ENCODE measurements around the gene ITGA7.
A peak's percentile ranks its signal among the peaks of the same experiment; 100 is the strongest.

Gene ITGA7

DNA sequence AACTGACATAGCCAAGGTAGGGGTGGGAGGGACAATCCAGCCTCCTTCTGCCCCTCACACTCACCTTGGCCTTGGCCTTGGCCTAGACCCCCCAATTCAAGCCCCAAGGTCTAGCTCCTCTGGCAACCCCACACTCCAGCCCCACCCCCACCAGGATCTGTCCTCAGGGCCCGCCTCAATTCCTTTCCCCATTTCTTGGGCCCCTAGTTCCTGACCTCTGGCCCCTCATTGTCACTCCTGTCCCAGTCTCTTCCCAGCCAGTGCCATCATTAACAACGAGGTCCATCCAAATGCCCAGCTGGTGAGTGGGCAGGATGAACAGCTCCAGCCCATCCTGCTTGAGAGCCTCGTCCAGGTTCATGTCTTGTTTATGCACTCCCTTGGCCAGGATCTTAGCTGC lies 28.4 kb upstream of the ITGA7 start:
- DNase-seq: no peak

DNA sequence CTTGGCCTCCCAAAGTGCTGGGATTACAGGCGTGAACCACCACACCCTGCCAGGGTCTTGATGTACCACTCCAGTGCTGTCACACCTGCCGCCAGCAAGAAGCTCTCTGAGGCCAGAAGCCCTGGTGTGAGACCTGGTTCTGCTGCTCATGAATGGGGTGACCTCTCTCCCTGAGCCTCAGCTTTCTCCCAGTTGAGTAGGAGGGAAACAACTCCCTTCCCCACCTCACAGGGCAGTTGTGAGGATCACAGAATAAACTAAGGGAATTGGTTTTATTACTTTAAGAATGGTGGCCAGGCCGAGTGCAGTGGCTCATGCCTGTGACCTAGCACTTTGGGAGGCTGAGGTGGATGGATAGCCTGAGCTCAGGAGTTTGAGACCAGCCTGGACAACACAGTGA lies 26.9 kb upstream of the ITGA7 start:
- DNase-seq: no peak

DNA sequence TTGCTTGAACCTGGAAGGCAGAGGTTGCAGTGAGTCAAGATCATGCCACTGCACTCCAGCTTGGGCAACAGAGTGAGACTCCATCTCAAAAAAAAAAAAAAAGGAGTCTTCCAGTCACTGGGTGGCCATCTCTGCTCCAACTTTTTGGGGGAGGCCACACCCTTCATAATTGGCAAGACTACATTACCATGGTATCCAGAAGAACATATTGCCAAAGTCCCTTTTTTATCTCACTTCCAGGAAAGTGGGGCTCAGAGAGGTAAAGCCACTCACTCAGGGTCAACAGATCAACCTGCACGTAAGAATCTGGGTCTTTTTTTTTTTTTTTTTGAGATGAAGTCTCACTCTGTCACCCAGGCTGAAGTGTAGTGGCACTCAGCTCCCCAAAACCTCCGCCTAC lies 26.2 kb upstream of the ITGA7 start:
- no peak for DNase-seq

DNA sequence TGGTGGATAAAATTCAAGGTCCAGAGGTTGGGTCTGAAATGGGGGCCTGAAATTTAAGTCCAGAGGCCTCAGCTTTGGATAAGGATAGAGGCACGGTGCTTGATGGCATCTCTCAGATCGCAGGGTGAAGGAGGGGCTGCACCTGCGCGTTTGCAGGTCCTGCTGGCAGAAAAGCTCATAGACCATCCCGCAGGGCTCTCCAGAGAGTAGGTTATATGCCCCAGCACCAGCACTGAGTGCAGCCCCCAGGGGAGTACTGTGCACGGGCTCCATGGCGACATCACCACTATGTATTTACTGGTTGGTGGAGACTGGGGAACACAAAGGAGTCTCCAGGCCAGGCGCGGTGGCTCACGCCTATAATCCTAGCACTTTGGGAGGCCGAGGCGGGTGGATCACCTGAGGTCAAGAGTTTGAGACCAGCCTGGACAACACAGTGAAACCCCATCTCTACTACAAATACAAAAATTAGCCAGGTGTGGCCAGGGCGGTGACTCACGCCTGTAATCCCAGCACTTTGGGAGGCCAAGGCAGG lies 25.4 kb upstream of the ITGA7 start:
- DNase-seq: no peak

DNA sequence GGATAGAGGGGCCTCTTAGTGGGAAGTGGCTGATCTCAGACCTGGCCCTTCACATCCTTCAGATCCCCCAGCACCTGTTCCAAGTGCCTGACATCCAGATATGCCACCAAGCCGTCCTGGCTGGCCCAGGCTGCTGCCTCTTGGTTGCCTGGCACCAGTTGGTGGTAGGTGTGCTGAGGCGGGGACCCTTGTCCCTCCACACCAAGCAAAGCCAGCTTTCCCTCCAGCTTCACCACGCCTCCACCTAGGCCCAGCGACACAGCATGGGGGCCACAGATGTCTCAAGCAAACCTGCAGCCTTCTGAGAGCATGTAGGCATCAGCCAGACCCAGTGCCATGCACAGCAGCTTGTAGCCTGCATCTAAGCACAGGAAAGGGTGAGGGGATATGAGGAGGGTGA lies 24.6 kb upstream of the ITGA7 start:
- no peak for DNase-seq

DNA sequence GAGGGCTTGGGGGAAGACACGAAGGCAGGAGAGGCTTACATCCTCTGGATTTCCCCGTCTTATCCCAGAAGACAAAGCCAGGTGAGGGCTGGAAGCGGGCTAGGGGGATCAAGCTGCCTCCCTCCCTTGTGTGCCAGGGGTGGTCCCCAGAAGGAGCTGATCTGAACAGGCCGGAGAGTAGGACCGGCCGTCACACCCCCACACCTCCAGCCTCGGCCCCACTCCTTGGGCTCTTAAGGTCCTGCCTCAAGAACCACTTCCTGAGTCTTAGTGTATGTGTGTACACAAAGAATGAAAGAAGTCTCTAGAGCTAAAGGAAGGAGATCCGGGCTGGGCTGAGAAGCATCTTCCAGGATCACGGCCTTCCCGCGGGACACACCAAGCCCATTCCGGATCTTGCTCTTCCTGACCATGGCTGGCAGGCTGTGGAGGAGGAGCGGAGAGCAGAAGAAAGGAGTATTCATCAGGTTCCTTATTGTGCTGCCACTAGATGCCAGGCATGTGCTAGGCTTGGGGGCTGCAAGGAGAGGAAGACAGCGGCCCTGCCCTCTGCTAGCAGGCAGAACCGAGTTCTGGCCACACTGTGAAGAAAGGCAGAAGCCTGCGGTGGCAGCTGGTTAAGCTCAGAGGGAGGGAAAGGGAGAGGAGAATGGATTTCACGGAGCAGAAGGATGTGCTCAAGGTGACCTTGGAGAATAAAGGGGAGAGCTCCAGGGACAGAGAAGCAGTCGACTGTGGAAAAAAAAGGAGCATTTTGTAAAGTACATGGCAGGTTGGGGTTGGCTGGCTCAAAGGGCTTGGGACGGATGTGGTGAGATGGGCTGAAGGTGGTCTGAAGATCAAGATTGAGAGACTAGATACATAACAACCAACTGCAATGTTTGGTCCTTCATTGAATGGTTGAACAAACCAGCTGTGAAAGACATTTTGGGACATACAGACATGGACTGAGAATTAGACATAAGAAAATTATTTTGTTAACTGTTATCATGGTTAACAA lies 22.4 kb upstream of the ITGA7 start:
- peak; percentile 61 for DNase-seq

DNA sequence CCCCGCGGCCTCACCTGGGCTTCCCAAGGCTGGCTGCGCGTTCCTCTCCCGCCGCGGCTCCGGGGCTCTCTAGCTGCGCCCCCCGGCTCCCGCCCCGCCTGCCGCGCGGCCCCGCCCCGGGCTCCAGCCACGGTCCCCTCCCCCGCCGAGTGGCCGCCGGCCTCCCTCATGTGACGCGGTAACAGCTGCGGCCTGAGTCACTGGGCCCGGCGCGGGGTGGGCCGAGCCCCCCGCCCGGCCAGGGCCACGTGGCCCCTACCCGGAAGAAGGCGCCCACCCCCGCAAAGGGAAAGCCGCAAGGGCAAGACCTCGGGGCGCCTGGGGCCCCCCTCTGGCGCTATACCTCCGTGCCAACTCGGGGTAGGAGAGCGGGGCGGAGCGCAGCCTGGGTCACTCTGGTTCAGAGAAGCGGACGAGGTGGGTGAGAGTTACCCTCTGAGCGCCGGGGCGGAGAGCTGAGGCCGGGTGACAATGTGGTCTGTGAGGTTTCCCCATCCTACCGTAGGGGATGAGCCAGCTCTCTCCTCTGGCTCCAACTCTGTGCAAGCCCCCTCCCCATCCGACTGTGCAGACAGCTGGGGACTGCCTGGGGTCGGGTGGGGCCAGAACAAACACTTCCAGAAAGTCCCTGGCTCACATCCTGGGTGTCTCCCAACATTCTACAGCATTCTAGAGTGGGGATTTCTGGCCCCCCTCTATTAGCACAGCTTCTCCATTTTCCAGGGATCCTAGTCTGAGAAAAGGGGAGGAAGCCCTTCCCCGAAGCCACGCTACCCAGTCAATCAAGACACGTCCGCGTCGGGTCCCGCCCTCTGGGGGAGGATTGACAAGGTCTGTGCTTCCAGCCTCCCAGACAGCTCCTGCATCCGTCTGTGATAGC lies 21.5 kb upstream of the ITGA7 start, which contains the start of gene CD63:
CD63 (minus strand) TSS at position 71 of the 880 bp plus-strand sequence. CDS start 668 bp downstream, outside the sequence.
- DNase-seq: peak; percentile 97

DNA sequence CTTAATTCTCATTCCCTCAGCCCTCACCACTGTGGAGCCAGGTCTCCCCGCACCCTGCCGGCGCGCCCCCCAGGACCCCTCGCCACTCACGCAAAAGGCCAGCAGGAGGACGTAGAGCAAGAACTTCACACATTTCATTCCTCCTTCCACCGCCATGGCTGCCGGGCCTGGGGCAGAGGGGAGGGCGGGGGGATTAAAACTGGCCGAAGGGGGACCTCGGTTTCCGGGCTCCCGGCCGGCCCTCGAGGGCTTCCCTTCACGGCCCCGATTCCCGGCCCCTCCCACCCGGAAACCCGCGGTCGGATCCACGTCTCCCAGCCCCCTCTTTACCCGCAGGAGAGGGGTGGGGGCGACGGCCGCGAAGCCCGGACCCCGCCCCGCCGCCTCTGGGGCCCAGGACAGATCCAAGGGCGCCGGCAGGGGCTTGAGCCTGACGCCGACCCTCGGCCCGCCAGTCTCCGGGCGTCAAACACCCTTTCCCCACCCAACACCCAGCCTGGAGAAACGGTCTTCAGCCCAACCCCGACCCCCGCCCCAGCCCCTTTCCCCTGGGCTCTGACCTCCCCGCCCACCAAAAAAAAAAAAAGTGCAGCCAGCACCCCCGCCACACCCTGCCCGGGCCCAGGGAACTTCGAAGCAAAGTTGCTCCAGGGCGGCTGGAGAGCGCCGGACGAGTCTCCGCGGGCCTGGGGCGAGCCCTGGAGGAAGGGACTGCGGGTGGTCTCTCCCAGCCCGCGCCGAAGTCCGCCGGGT lies 20.7 kb upstream of the ITGA7 start:
- DNase-seq: peak; percentile 77

DNA sequence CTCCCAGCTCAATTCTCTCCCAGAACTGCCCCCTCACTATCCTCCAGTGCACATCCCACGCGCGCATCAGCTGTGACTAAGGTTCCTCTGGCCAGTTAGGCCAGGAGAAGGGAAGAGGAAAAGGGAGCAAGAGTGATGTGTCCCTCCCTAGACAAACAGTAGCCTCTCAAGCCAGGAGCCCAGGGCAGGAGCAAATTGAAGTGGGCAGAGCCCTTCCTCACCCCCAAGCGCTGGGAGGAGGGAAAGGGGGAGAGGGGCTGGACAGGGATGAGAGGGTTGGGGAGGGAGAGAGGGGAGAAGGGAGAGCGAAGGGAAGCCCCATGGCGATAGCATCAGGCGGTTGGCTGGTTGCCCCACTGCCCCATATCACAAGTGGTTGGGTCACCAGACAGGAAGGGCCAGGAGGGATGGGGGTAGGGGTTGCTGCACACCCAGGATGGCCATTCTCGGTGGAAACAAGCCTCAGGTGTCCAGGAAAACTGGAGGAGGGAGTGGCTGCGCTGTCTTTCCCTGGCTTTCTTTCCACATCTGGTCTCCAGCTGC lies 20.0 kb upstream of the ITGA7 start:
- DNase-seq: no peak

DNA sequence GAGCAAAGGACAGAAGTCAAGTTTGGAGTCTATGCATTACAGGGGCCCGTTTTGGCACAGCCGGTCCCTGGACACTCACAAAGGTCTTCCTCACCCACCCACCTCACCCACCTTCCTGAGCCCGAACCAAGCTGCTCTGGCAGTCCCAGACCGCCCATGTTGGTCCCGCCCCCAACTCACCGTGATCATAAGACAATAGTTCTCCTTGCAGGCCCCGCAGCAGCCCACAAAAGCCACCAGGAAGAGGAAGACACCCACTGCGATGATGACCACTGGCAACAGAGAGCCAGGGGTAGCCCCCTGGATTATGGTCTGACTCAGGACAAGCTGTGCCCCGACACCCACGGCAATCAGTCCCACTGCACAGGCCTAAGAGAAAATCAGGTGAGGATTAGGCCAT lies 19.3 kb upstream of the ITGA7 start:
- DNase-seq: no peak

DNA sequence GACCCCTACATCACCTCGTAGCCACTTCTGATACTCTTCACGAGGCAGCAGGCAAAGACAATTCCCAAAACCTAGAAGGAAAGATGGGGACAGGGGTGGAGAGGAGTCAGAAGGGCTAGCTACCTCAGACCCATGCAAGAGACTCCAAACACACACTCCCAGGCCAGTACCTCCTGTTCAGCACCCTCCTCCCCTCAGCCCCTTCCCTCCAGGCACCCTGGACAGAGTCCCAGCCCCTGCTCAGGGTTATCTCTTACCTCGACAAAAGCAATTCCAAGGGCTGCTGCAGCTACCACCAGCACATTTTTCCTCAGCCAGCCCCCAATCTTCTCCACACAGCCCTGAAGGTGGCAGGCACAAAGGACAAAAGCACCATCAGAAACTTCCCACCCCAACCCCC lies 17.9 kb upstream of the ITGA7 start:
- no peak for DNase-seq

DNA sequence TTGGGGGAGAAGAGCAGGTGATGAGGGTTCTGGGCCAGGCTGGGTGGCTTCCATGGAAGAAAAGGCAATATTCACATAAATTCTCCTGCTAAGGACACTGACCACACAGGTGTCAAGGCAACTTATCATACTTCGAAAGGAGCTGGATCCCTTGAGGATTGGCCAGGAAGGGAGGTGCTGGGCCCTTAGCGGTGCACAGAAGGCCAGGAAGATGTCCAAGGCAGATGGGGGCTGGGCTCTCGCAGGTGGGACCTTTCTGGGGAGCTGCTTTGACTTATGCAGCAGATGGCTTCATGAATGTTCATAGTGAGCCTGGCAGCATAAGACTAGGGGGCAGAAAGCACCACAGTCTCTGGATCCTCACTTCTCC lies 17.2 kb upstream of the ITGA7 start:
- DNase-seq: no peak

DNA sequence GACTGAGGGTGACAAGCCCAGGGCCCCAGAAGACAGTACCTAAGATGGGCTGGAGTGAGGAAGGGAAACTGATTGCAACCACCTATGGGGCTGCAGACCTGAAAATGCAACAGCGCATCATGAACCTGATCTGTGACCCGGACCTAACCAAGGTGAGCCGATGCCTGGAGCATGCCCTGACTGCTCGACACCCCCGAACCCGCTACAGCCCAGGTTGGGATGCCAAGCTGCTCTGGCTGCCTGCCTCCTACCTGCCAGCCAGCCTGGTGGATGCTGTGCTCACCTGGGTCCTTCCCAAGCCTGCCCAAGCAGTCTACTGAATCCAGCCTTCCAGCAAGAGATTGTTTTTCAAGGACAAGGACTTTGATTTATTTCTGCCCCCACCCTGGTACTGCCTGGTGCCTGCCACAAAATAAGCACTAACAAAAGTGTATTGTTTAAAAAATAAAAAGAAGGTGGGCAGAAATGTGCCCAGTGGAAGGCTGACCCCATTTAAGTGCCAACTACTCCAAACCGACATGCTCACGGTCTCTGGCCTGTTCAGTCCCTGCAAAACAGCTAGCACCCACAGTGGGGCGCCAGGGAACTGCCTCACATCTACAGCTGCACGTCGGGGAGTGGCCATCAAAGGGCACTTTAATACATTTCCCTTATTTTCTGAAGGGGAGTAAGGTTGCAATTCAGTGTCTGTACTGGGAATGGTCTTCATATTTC lies 16.7 kb upstream of the ITGA7 start:
- peak; percentile 63 for DNase-seq

DNA sequence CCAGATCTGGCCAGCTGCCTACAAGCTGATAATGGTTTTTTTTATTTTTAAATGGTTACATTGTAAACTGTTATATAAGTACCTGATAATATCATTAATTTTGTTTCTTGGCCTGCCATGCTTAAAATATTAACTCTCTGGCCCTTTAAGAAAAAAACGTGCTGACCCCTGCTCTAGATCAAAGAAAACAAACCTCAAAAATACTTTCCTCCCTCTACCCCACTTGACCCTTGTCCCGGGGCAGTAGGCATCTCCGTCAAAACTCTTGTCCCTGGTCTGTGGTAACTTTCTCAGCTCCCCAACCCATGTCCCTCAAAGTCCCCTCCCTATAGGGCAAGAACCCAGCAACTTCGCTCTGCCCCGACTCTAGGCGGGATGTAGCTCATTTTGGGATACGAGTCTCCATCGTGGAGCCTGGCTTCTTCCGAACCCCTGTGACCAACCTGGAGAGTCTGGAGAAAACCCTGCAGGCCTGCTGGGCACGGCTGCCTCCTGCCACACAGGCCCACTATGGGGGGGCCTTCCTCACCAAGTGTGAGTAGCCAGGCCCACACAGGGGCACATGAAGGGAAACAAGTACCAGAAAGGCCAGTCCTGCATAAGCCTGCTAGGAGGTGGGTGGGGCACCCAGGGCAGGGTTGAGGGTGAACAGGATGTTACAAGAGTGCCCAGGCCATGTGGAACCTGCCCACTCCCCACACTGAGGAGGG lies 16.0 kb upstream of the ITGA7 start:
- no peak for DNase-seq

DNA sequence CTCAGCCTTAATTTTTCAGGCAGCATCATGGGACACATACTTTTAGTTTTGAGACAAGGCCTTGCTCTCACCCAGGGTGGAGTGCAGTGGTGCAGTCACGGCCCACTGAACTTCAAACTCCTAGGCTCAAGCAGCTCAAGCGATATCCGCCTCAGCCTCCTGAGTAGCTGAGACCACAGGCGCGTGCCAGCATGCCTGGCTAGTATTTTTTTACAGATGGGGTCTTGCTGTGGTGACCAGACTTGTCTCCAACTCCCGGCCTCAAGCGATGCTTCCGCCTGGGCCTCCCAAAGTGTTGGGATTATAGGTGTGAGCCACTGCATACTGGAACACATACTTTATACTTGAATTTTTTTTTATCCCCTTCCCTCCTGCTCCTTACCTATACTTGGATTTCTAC lies 15.2 kb upstream of the ITGA7 start:
- no peak for DNase-seq

DNA sequence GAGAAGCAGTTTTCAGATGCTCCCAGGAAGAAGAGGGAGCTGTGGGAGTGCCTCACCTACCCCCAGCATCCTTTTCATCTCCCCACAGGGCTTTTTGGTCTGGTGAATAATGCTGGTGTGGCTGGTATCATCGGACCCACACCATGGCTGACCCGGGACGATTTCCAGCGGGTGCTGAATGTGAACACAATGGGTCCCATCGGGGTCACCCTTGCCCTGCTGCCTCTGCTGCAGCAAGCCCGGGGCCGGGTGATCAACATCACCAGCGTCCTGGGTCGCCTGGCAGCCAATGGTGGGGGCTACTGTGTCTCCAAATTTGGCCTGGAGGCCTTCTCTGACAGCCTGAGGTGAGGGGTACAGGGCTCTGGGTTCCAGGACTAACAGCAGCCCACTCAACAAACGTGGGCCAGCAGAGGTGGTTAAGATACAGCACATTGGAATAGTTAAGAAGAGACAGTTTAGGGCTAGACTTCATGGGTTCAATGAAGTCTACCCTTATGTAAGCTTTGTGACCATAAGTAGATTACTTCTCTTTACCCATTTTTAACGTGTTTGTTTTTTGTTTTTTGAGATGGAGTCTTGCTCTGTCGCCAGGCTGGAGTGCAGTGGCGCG lies 14.0 kb upstream of the ITGA7 start:
- DNase-seq: no peak

DNA sequence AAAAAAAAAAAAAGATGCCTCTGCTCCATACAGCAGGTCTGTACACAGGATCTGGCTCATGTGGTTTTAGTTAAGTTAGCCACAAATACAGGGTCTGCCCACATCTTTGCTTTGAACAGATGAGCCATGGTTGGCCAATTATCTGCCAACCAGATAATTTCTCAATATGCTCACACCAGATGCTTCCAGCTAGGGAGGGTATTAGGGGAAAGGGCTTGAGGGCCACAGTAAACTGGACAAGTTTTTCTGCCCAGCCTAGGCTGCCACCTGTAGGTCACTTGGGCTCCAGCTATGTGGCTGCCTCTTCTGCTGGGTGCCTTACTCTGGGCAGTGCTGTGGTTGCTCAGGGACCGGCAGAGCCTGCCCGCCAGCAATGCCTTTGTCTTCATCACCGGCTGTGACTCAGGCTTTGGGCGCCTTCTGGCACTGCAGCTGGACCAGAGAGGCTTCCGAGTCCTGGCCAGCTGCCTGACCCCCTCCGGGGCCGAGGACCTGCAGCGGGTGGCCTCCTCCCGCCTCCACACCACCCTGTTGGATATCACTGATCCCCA lies 13.3 kb upstream of the ITGA7 start:
- DNase-seq: peak; percentile 86

DNA sequence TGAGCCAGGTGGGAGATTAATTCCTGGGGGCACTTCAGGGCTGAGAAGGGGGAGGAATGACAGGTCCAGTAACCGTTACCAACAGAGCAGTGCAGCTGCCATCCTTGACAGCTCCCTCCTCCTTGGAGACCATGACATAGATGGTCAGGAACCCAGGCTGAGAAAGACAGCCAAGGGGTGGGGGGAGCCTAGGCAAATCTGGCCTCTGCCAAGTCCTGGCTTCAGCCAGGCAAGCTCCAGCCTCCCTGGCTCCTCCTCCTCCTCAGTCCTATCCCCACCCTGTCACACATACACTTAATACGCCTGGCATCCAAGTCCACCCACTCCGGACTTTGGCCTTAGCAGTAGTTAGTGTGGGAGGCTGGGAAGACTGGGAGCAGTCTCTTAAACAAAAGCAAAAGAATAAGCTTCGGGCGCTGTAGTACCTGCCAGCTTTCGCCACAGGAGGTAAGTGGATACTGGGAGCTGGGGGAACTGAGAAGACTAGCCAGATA lies 12.4 kb upstream of the ITGA7 start, which contains the start of gene RDH5:
RDH5 (plus strand) TSS at position 323 of the 494 bp plus-strand sequence. CDS start 792 bp downstream, outside the sequence.
- peak; percentile 47 for DNase-seq

DNA sequence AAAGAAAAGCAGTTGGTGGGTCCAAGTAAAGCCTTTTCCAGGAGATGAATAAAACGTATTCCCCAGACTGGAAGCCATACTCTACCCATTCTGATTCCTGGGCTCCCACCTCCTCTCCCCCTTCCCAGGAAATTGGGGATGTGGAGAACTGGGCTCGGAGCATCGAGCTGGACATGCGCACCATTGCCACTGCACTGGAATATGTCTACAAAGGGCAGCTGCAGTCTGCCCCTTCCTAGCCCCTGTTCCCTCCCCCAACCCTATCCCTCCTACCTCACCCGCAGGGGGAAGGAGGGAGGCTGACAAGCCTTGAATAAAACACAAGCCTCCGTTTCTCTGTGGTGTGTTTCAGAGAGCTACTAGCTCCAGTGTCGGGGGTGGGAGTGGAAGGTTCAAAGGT lies 11.7 kb upstream of the ITGA7 start:
- no peak for DNase-seq

All from fibroblast of skin of abdomen (primary cell).